Measurements from ENCODE around the gene ENKD1. TPM values are rescaled to one million over a fixed set of nuclear protein-coding genes. Genes with fewer than 3 reads are reported as not detected.
"Not testable (repeated sequence)": the region's sequence is repeated elsewhere in the genome, so short reads cannot be mapped to it uniquely, and the experiment has no call there.

ENKD1 gene
- total RNA-seq, 1 donor from 2014 or later = 24.0 TPM

DNA sequence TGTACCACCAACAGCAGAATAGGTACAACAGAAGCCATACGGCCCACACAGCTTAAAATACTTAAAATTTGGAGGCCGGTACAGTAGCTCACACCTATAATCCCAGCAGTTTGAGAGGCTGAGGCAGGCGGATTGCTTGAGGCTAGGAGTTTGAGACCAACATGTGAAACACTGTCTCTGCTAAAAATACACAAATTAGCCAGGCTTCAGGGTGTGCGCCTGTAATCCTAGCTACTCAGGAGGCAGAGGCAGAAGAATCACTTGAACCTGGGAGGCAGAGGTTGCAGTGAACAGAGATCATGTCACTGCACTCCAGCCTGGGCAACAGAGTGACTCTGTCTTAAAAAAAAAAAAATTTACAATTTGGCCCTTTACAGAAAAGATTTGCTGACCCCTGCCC lies 35.6 kb upstream of the ENKD1 start:
- no peak for DNase-seq (ENCODE audit: low read depth)
- no peaks in the 10 kb centered on the region for H3K27me3 ChIP-seq (ENCODE audit: control insufficient read depth, insufficient read depth, low read length)
- no peak overlapping the region for H3K4me3 ChIP-seq (ENCODE audit: low read depth, low read length)
- H3K36me3 ChIP-seq (ENCODE audit: control insufficient read depth, insufficient read depth, low read length) = no peaks in the 10 kb centered on the region
- TF ChIP-seq, protein P1, sequence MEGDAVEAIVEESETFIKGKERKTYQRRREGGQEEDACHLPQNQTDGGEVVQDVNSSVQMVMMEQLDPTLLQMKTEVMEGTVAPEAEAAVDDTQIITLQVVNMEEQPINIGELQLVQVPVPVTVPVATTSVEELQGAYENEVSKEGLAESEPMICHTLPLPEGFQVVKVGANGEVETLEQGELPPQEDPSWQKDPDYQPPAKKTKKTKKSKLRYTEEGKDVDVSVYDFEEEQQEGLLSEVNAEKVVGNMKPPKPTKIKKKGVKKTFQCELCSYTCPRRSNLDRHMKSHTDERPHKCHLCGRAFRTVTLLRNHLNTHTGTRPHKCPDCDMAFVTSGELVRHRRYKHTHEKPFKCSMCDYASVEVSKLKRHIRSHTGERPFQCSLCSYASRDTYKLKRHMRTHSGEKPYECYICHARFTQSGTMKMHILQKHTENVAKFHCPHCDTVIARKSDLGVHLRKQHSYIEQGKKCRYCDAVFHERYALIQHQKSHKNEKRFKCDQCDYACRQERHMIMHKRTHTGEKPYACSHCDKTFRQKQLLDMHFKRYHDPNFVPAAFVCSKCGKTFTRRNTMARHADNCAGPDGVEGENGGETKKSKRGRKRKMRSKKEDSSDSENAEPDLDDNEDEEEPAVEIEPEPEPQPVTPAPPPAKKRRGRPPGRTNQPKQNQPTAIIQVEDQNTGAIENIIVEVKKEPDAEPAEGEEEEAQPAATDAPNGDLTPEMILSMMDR (IDR thresholded peaks at IDR 0.05; ENCODE audit: insufficient read depth, low read length, poor library complexity, severe bottlenecking) = no peak

GRCh38 chr16:67701420-67701819 lies 34.9 kb upstream of the ENKD1 start:
- no peak for DNase-seq (ENCODE audit: low read depth)
- Histone ChIP-seq H3K36me3 (ENCODE audit: control insufficient read depth, insufficient read depth, low read length) (no peaks in the 10 kb centered on the region), H3K27me3 (ENCODE audit: control insufficient read depth, insufficient read depth, low read length) (no peaks in the 10 kb centered on the region), H3K4me3 (ENCODE audit: low read depth, low read length) (no peak overlapping the region)
- TF ChIP-seq, protein P1 (IDR thresholded peaks at IDR 0.05; ENCODE audit: insufficient read depth, low read length, poor library complexity, severe bottlenecking) = no peak

DNA sequence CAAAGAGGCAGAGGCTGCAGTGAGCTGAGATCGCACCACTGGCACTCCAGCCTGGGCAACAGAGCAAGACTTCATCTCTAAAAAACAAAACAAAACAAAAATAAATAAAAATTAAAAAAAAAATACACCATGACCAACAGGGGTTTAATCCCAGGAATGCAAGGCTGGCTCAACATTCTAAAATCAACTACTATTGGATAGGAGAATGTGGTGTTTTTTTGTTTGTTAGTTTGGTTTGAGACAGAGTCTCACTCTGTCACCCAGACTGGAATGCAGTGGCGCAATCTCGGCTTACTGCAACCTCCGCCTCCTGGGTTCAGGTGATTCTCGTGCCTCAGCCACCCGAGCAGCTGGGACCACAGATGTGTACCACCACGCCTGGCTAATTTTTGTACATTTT lies 32.7 kb upstream of the ENKD1 start:
- TF ChIP-seq, protein P1 (IDR thresholded peaks at IDR 0.05; ENCODE audit: insufficient read depth, low read length, poor library complexity, severe bottlenecking) = no peak
- H3K36me3 ChIP-seq (ENCODE audit: control insufficient read depth, insufficient read depth, low read length) = no peaks in the 10 kb centered on the region
- DNase-seq (ENCODE audit: low read depth) = no peak
- no peaks in the 10 kb centered on the region for H3K27me3 ChIP-seq (ENCODE audit: control insufficient read depth, insufficient read depth, low read length)
- H3K4me3 ChIP-seq (ENCODE audit: low read depth, low read length) = no peak overlapping the region

GRCh38 chr16:67697422-67698185 lies 31.1 kb upstream of the ENKD1 start:
- Histone ChIP-seq H3K4me3 (ENCODE audit: low read depth, low read length) (no peak overlapping the region), H3K27me3 (ENCODE audit: control insufficient read depth, insufficient read depth, low read length) (no peaks in the 10 kb centered on the region), H3K36me3 (ENCODE audit: control insufficient read depth, insufficient read depth, low read length) (no peaks in the 10 kb centered on the region)
- TF ChIP-seq, protein P1 (IDR thresholded peaks at IDR 0.05; ENCODE audit: insufficient read depth, low read length, poor library complexity, severe bottlenecking) = no peak
- no peak for DNase-seq (ENCODE audit: low read depth)

DNA sequence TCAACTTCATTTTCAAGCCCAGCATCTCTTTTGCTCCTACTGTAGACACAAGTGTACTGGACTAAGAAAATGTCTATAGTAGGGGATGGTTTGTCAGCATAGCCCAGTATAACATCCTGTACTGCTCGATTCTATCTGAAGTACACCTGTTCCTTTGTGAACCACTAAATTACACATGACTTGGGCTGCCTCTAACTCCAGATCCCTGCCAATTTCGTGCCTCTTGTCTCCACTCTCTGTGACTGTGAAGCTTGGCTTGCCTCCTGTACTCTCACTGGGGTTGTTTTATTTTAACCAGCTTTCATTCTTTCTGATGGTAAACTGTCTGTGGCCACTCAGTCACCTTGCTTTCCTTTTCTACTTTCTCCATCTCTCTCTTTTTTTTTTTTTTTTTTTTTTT lies 28.1 kb upstream of the ENKD1 start:
- Histone ChIP-seq H3K4me3 (ENCODE audit: low read depth, low read length) (no peak overlapping the region), H3K36me3 (ENCODE audit: control insufficient read depth, insufficient read depth, low read length) (no peaks in the 10 kb centered on the region), H3K27me3 (ENCODE audit: control insufficient read depth, insufficient read depth, low read length) (no peaks in the 10 kb centered on the region)
- no peak for DNase-seq (ENCODE audit: low read depth)
- TF ChIP-seq, protein P1 (IDR thresholded peaks at IDR 0.05; ENCODE audit: insufficient read depth, low read length, poor library complexity, severe bottlenecking) = no peak

DNA sequence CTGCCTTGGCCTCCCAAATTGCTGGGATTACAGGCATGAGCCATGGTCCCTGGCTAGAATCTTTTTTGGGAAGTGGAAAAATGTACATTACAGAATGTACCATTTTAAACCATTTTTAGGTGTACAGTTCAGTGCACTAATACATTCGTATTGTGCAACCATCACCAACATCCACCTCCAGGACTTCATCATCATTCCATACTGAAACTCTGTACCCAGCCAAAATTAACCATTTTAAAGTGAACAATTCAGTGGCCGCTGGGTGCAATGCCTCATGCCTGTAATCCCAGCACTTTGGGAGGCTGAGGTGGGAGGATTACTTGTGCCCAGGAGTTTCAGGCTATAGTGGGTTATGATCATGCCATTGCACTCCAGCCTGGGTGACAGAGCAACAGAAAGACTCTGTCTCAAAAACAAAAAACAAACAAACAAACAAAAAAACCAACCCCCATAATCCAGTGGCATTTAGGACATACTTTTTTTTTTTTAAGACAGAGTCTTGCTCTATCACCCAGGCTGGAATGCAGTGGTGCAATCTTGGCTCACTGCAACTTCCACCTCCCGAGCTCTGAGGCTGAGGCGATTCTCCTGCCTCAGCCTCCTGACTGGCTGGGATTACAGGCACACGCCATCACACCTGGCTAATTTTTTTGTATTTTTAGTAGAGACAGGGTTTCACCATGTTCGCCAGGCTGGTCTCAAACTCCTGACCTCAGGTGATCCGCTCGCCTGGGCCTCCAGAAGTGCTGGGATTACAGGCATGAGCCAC lies 27.2 kb upstream of the ENKD1 start:
- not testable (repeated sequence) for DNase-seq (ENCODE audit: low read depth); H3K27me3 ChIP-seq (ENCODE audit: control insufficient read depth, insufficient read depth, low read length); H3K36me3 ChIP-seq (ENCODE audit: control insufficient read depth, insufficient read depth, low read length); H3K4me3 ChIP-seq (ENCODE audit: low read depth, low read length)

Data from kidney epithelial cell (primary cell).